ENCODE measurements around the gene SUGT1.
"Not testable (repeated sequence)": the region's sequence is repeated elsewhere in the genome, so short reads cannot be mapped to it uniquely, and the experiment has no call there.

Gene SUGT1

DNA sequence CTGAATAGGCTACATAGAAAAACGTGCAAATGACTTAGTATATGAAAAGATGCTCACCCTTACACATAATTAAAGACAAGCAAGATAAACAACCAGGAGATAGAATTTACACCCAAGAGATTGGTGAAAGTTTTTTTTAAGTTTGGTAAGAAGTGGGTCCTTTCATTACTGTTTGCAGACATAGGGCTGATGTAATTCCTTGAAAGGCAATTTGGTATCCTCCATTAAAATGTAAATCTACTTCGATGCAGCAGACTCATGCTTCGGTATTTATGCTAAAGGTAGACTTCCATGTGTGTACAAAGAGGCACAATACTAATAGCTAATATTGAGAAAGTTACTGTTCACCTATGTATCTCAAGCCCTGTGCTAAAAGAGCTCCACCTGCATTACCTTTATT, 53.4 kb downstream of the SUGT1 start:
- Mint-ChIP-seq H3K4me1 (no peaks in the 10 kb centered on the region), H3K27ac (no peak overlapping the region), H3K9me3 (no peaks in the 10 kb centered on the region), H3K4me3 (no peak overlapping the region), H3K36me3 (no peaks in the 10 kb centered on the region), H3K27me3 (no peaks in the 10 kb centered on the region)
- ATAC-seq = no peak

- Mint-ChIP-seq H3K9me3 (no peaks in the 10 kb centered on the region), H3K36me3 (no peaks in the 10 kb centered on the region), H3K4me1 (no peaks in the 10 kb centered on the region), H3K4me3 (no peak overlapping the region), H3K27me3 (no peaks in the 10 kb centered on the region), H3K27ac (no peak overlapping the region)
- no peak for ATAC-seq
Measured at GRCh38 chr13:52707375-52707774, 54.7 kb downstream of the SUGT1 start.

DNA sequence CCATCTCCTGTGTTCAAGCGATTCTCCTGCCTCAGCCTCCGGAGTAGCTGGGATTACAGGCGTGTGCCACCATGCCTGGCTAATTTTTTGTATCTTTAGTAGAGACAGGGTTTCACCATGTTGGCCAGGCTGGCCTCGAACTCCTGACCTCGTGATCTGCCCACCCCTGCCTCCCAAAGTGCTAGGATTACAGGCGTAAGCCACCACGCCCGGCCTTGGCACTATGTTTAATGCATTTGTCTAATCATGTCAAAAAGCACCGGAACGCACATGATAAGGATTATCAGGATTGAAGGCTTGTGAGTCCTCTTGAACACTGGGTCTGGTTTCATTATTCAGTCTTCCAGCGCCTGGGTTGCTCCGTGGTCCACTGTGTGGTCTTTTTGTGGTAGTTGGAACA, 55.6 kb downstream of the SUGT1 start:
- ATAC-seq, H3K27me3 Mint-ChIP-seq, H3K27ac Mint-ChIP-seq, H3K4me3 Mint-ChIP-seq, H3K36me3 Mint-ChIP-seq, H3K4me1 Mint-ChIP-seq, H3K9me3 Mint-ChIP-seq: not testable (repeated sequence)

DNA sequence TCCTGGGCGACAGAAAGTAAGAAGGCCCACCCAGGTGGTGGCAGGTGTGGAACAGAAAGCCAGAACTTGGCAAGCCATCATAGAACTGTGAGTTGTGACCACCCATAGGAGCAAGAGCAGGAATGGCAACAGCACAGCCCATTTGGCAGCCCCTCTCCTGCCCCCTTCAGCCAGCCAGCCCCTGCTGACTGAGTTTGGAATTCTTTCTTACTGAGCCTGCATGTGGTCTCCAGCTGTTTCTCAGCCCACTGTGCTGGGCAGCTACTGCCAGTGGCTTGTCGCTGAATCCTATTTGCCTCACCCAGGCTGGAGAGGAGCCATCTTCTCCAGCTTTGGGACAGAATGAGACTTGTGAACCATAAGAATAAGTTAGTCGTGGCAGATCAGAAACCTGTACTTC, 58.6 kb downstream of the SUGT1 start:
- no peak for ATAC-seq

DNA sequence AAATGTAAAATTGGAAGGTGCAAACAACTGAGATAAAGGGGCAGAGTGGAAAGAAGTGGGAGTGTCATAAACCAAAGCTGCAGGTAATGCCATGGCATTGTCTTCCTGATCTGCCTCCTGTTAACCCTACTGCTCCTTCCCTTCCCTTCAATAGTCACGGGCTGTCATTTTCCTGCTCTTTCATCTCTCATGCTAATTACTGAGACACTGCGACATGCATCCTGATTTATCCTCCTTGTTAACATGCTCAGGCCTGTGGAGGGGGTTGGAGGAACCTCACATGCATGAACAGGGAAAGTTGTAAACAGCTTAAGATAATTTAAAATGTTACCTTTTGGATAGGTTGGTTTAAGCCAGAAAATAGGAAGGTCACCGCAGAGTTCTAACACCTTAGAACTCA, 59.7 kb downstream of the SUGT1 start:
- Mint-ChIP-seq H3K4me3 (no peak overlapping the region), H3K4me1 (no peaks in the 10 kb centered on the region), H3K9me3 (peaks cover 6% of the 10 kb centered on the region), H3K27ac (no peak overlapping the region), H3K27me3 (peaks cover 8% of the 10 kb centered on the region), H3K36me3 (no peaks in the 10 kb centered on the region)
- ATAC-seq = no peak

More for the DNA sequence above, 58.6 kb downstream of the SUGT1 start:
- H3K27me3 Mint-ChIP-seq = no peaks in the 10 kb centered on the region
- H3K4me1 Mint-ChIP-seq = no peaks in the 10 kb centered on the region
- H3K27ac Mint-ChIP-seq = no peak overlapping the region
- no peak overlapping the region for H3K4me3 Mint-ChIP-seq
- no peaks in the 10 kb centered on the region for H3K36me3 Mint-ChIP-seq
- no peaks in the 10 kb centered on the region for H3K9me3 Mint-ChIP-seq

- peaks cover 23% of the 10 kb centered on the region for H3K27me3 Mint-ChIP-seq
- H3K27ac Mint-ChIP-seq = no peak overlapping the region
- peaks cover 9% of the 10 kb centered on the region for H3K9me3 Mint-ChIP-seq
- no peaks in the 10 kb centered on the region for H3K4me1 Mint-ChIP-seq
- no peaks in the 10 kb centered on the region for H3K36me3 Mint-ChIP-seq
- no peak for ATAC-seq
- H3K4me3 Mint-ChIP-seq = no peak overlapping the region
Measured at GRCh38 chr13:52713894-52714293, 61.3 kb downstream of the SUGT1 start.

DNA sequence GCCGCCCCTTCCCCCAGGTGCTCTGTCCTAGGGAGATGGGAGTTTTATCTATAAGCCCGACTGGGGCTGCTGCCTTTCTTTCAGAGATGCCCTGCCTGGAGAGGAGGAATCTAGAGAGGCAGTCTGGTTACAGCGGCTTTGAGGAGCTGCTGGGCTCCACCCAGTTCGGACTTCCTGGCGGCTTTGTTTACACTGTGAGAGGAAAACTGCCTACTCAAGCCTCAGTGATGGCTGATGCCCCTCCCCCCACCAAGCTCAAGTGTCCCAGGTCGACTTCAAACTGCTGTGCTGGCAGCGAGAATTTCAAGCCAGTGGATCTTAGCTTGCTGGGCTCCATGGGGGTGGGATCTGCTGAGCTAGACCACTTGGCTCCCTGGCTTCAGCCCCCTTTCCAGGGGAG, 68.3 kb downstream of the SUGT1 start:
- not testable (repeated sequence) for H3K27ac Mint-ChIP-seq, H3K36me3 Mint-ChIP-seq, ATAC-seq, H3K4me3 Mint-ChIP-seq, H3K4me1 Mint-ChIP-seq
- Mint-ChIP-seq H3K27me3 (peaks cover 61% of the 10 kb centered on the region), H3K9me3 (peaks cover 14% of the 10 kb centered on the region)

- not testable (repeated sequence) for H3K4me1 Mint-ChIP-seq, H3K4me3 Mint-ChIP-seq, ATAC-seq, H3K27ac Mint-ChIP-seq, H3K36me3 Mint-ChIP-seq
- peaks cover 15% of the 10 kb centered on the region for H3K9me3 Mint-ChIP-seq
- H3K27me3 Mint-ChIP-seq = peaks cover 64% of the 10 kb centered on the region
Measured at GRCh38 chr13:52721356-52721755, 68.7 kb downstream of the SUGT1 start.

GRCh38 chr13:52723181-52723580, 70.5 kb downstream of the SUGT1 start:
- Mint-ChIP-seq H3K9me3 (peaks cover 14% of the 10 kb centered on the region), H3K4me3 (no peak overlapping the region), H3K27ac (no peak overlapping the region), H3K4me1 (no peaks in the 10 kb centered on the region), H3K27me3 (peaks cover 53% of the 10 kb centered on the region), H3K36me3 (no peaks in the 10 kb centered on the region)
- ATAC-seq = no peak

GRCh38 chr13:52725302-52725701, 72.7 kb downstream of the SUGT1 start:
- no peaks in the 10 kb centered on the region for H3K36me3 Mint-ChIP-seq
- no peak overlapping the region for H3K4me3 Mint-ChIP-seq
- no peak for ATAC-seq
- peaks cover 32% of the 10 kb centered on the region for H3K27me3 Mint-ChIP-seq
- peaks cover 8% of the 10 kb centered on the region for H3K9me3 Mint-ChIP-seq
- no peaks in the 10 kb centered on the region for H3K4me1 Mint-ChIP-seq
- H3K27ac Mint-ChIP-seq = no peak overlapping the region

GRCh38 chr13:52726258-52726657, 73.6 kb downstream of the SUGT1 start:
- no peak overlapping the region for H3K27ac Mint-ChIP-seq
- no peaks in the 10 kb centered on the region for H3K4me1 Mint-ChIP-seq
- ATAC-seq = no peak
- H3K36me3 Mint-ChIP-seq = no peaks in the 10 kb centered on the region
- H3K27me3 Mint-ChIP-seq = peaks cover 28% of the 10 kb centered on the region
- no peak overlapping the region for H3K4me3 Mint-ChIP-seq
- peaks cover 8% of the 10 kb centered on the region for H3K9me3 Mint-ChIP-seq

DNA sequence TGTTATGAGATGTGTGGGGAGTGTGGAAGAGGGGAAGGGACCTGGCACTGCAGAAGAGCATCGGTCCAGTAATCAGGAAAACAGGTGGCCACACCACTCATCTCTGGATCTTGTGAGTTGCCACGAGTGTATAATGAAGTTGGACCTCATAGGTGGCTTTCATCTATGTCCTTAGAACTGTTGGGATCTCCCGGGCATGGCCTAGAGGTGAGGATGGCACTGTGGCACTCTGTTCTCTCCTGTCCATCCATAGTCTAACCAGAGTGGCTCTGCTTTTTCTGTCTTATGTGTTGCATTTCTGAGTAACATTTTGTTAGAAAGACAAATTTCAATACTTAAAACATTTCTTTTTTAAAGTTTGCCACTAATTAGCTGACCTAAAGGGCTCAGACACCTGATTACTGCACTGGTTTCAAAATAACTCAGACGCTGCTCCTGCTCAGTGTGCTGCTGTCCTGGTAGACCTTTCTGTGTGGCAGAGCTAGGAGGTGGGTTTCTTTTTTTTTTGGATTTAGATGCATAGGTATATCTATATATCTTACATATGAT, 81.5 kb downstream of the SUGT1 start:
- no peak overlapping the region for H3K4me3 Mint-ChIP-seq
- H3K27ac Mint-ChIP-seq = no peak overlapping the region
- no peaks in the 10 kb centered on the region for H3K36me3 Mint-ChIP-seq
- no peaks in the 10 kb centered on the region for H3K9me3 Mint-ChIP-seq
- peak; percentile 34 for ATAC-seq
- H3K27me3 Mint-ChIP-seq = peaks cover 13% of the 10 kb centered on the region
- H3K4me1 Mint-ChIP-seq = no peaks in the 10 kb centered on the region

DNA sequence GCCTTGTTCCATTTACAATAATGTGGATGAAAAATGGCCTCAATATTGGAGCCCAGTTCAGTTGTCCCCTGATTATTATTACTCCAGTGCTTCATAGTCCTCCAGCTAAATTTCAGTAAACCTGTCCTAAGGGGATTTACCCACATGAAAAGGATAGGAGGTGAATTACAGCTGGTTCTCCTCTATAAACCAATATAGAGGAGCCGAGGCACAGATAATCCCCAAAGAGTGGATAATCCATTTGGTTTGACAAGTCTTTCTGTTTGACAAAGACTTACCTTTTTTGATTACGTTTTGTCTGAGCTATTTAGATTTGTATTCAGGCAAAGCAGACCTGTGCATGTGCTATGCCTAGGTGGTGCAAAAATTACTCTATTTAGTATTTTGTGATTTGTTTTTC, 84.3 kb downstream of the SUGT1 start:
- no peak overlapping the region for H3K27ac Mint-ChIP-seq
- no peak for ATAC-seq
- H3K4me1 Mint-ChIP-seq = peaks cover 7% of the 10 kb centered on the region
- peaks cover 38% of the 10 kb centered on the region for H3K27me3 Mint-ChIP-seq
- no peak overlapping the region for H3K4me3 Mint-ChIP-seq
- H3K9me3 Mint-ChIP-seq = no peaks in the 10 kb centered on the region
- no peaks in the 10 kb centered on the region for H3K36me3 Mint-ChIP-seq

DNA sequence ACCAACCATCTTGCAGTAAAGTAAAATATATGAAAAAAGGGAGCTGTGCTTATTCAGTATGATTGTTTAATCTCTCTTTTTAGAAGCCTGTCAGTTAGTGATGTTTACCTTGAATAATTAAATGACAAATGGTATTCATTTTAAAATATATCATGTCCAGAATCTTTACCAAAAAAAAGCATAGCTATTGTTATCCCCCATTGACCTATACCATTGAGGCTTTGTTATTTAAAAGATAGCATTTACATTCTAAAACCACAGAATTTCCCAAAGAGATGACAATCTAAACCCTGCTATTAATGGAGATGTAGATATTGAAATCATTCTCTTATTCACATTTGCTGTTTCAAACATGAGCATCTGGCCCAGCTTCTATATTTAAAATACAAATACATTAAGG, 84.8 kb downstream of the SUGT1 start:
- Mint-ChIP-seq H3K4me3 (no peak overlapping the region), H3K4me1 (peaks cover 7% of the 10 kb centered on the region), H3K36me3 (peaks cover 2% of the 10 kb centered on the region), H3K27ac (no peak overlapping the region), H3K27me3 (peaks cover 44% of the 10 kb centered on the region), H3K9me3 (peaks cover 1% of the 10 kb centered on the region)
- ATAC-seq = no peak

DNA sequence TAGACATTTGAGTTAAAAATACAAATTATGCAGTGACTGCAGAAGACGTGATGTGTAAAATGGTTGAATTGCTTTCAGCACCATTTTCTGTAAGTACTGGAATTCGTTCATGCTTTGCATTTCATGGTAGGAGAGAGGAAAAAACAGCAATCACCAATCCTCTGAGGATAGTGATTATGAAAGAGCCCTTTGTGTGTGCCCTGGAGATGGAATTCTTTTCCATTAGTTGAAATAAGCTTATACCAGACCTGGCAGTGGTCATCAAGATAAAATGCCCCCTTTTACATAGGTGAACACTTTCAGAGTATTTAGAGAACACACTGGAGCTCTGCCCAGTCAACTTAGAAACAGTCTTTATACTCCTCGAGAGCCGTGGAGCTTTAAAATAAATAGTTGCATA, 85.3 kb downstream of the SUGT1 start:
- Mint-ChIP-seq H3K4me1 (peaks cover 7% of the 10 kb centered on the region), H3K27ac (no peak overlapping the region), H3K9me3 (peaks cover 6% of the 10 kb centered on the region), H3K4me3 (no peak overlapping the region), H3K36me3 (peaks cover 5% of the 10 kb centered on the region), H3K27me3 (peaks cover 49% of the 10 kb centered on the region)
- ATAC-seq = no peak

DNA sequence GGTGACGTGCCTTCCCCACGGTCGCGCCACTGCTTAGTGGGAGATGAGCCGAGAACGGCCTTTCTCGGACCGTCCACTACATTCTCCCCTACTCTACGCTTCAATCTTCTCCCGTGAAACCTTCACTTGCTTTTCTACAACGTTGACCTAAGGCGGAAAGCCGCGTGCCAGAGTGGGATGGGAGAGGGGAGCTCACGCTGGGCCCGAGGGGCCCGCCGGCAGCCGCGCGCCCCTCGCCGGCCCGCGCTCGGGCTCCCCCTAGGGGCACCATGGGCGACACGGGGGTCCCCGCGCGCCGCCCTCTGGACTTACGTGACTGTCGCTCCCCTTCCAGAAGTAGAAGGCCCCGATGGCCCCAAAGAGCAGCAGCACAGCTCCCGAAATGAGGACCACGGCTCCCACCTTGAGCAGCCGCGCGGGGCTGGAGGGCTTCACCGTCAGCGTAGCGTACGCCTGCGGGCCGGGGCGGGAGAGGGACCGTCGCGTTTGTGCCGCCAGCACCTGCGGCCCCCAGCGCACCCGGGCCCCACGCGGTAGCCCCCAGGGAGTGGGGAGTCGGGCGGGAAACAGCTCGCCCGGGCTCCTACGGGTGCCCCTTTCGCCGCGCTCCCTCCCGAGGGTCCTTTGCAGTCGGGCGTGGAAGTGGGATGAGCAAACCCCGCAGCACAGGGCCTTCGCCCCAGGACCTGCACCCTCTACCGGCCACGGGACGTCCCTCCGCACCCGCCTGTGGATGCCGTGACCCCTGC, 86.3 kb downstream of the SUGT1 start:
- peak; percentile 47 for ATAC-seq
- H3K27me3 Mint-ChIP-seq = peaks cover 50% of the 10 kb centered on the region
- H3K27ac Mint-ChIP-seq = no peak overlapping the region
- H3K4me1 Mint-ChIP-seq = peaks cover 7% of the 10 kb centered on the region
- peaks cover 6% of the 10 kb centered on the region for H3K9me3 Mint-ChIP-seq
- peak overlapping the region; percentile 45 for H3K4me3 Mint-ChIP-seq
- H3K36me3 Mint-ChIP-seq = peaks cover 5% of the 10 kb centered on the region
